Thoracic aorta (tissue), 2 donors: ENCODE data around the gene SNRK. TPM values are rescaled to one million over a fixed set of nuclear protein-coding genes. Genes with fewer than 3 reads are reported as not detected.

Experiments
- ATAC-seq: fragments of 150-250 bp; one replicate; pipeline ENCODE4 v1.8.0; 2017; ENCODE audit warnings: low read depth; ENCODE audit not compliant: insufficient number of reproducible peaks, low FRiP score
- DNase-seq: peaks from one replicate; pipeline ENCODE4 v3.0.0-alpha.2; 2020; ENCODE audit warnings: low spot score
- H3K27ac ChIP-seq, 2 donors: fragments of 200-600 bp; sonication (generic); 1 replicate in 1 of 2; 2 replicates in 1 of 2; pipeline ENCODE4 v1.5.1; 2016; ENCODE audit warnings: mild to moderate bottlenecking in 2 of 2, moderate library complexity in 2 of 2
- H3K27me3 ChIP-seq: fragments of 200-600 bp; sonication (generic); replicated peaks from 2 replicates; pipeline ENCODE4 v1.6.0; 2016; ENCODE audit warnings: mild to moderate bottlenecking; ENCODE audit not compliant: insufficient read depth
- H3K36me3 ChIP-seq: fragments of 200-600 bp; sonication (generic); one replicate; pipeline ENCODE4 v1.5.1; 2016
- H3K4me1 ChIP-seq, 2 donors: fragments of 200-600 bp; sonication (generic); 1 replicate in 1 of 2; 2 replicates in 1 of 2; pipeline versions ENCODE4 v1.5.1 to v1.6.0; 2016; ENCODE audit warnings: low read depth in 2 of 2, mild to moderate bottlenecking in 1 of 2; ENCODE audit not compliant: control insufficient read depth in 1 of 2
- H3K4me3 ChIP-seq: fragments of 200-600 bp; sonication (generic); 2 replicates; pipeline ENCODE4 v1.5.1; 2016; ENCODE audit warnings: mild to moderate bottlenecking
- H3K9me3 ChIP-seq: fragments of 200-600 bp; sonication (generic); 2 replicates; pipeline ENCODE4 v1.5.1; 2016
- total RNA-seq, 2 donors: library from RNA; depleted of rRNA; stranded (reverse); fragments of >200 nt; gene quantifications; one replicate each; pipeline versions ENCODE4 v1.1.0 to v1.2.3, GENCODE V29; 2016
- TF ChIP-seq, protein P1 (sequence below): fragments of 200-600 bp; sonication (generic); IDR thresholded peaks from one replicate; pipeline ENCODE4 v1.5.1; 2019; ENCODE audit warnings: antibody characterized with exemption

Gene SNRK
- total RNA-seq, 2 donors from 2014 or later: 26.5 to 82.6 TPM

DNA sequence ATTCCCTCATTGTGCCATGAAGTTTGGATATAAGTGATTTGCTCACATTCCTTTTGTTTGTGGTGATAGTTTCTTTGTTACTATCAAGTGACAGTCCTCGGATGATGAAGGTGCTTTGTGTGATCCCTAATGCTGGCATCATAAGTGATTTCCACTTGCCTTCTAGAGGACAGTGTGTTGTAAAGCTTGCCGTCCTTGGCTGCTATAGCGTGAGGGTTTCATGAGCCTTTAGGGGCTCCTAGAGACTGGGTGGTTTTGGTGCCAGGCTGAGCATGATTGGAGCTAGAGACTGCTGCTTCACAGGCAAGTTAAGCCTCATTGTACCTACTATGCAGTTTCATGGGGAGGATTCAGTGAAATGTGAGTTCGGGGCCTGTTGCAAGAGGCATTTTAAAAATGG, 12.4 kb downstream of the SNRK start:
- H3K27me3 ChIP-seq: no peaks in the 10 kb centered on the region
- H3K27ac ChIP-seq: no peak overlapping the region
- peaks cover 10 to 24% of the 10 kb centered on the region in 2 donors for H3K4me1 ChIP-seq
- no peak for ATAC-seq
- no peaks in the 10 kb centered on the region for H3K9me3 ChIP-seq
- no peak overlapping the region for H3K4me3 ChIP-seq
- H3K36me3 ChIP-seq: peaks cover 5% of the 10 kb centered on the region
- no peak for DNase-seq
- TF ChIP-seq, protein P1, sequence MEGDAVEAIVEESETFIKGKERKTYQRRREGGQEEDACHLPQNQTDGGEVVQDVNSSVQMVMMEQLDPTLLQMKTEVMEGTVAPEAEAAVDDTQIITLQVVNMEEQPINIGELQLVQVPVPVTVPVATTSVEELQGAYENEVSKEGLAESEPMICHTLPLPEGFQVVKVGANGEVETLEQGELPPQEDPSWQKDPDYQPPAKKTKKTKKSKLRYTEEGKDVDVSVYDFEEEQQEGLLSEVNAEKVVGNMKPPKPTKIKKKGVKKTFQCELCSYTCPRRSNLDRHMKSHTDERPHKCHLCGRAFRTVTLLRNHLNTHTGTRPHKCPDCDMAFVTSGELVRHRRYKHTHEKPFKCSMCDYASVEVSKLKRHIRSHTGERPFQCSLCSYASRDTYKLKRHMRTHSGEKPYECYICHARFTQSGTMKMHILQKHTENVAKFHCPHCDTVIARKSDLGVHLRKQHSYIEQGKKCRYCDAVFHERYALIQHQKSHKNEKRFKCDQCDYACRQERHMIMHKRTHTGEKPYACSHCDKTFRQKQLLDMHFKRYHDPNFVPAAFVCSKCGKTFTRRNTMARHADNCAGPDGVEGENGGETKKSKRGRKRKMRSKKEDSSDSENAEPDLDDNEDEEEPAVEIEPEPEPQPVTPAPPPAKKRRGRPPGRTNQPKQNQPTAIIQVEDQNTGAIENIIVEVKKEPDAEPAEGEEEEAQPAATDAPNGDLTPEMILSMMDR: no peak

DNA sequence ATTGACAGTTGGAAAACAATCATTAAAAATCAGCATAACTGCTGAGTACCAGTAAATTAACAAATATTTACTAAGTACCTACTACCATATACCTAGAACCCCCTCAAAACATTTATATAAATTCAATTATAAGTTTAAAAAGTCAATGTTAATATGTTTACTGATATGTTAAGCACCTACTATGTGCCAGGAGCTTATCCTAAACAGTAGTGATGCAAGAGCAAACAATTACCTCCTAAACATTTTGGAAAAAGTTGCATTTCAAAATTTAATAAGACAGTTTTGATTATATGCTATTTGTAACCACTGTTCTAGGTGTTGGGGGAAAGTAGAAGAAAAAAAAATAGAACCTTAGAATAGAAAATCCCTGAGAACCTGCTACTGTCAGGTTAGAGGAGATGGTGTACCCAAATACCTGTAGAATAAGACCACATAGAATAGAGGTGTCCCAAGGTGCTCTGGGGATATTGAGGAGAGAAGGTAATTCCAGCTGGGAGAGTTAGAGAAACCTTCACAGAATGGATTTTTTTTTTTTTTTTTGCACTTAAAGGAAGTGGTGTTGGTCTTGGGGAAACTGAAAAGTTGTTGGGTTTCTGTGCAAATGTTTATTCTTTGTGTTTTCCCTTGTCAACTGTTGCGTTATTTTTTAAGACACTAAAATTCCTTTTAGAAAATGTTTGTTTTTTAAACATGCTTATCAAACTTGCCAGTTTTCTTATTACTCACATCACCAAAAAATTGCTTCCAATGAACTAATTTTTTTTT, 16.0 kb downstream of the SNRK start:
- peaks cover 6% of the 10 kb centered on the region for H3K36me3 ChIP-seq
- ATAC-seq: no peak
- no peak overlapping the region for H3K27ac ChIP-seq
- TF ChIP-seq, protein P1: no peak
- H3K27me3 ChIP-seq: no peaks in the 10 kb centered on the region
- no peaks in the 10 kb centered on the region for H3K4me1 ChIP-seq
- H3K4me3 ChIP-seq: no peak overlapping the region
- no peak for DNase-seq
- H3K9me3 ChIP-seq: no peaks in the 10 kb centered on the region

DNA sequence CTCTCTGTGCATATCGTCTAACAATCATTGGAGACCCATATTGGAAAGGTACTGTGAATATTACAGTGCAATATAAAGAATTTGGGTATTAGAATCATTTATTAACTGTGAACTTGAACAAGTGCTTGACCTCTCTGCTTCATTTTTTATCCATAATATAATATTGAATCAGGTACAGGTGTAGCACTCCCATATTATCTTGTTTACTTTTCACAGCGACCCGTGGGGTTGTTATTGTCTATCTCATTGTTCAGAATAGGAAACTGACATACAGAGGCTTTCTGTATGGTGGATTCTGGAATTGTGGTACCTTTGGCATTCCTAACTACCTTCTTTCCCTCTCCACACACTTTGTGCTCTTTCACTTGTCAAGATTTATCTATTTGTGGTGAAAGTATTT, 17.8 kb downstream of the SNRK start:
- TF ChIP-seq, protein P1: no peak
- no peak overlapping the region for H3K27ac ChIP-seq
- H3K4me3 ChIP-seq: no peak overlapping the region
- H3K27me3 ChIP-seq: no peaks in the 10 kb centered on the region
- no peaks in the 10 kb centered on the region for H3K9me3 ChIP-seq
- no peaks in the 10 kb centered on the region for H3K4me1 ChIP-seq
- DNase-seq (no peak), ATAC-seq (no peak)
- peaks cover 6% of the 10 kb centered on the region for H3K36me3 ChIP-seq

DNA sequence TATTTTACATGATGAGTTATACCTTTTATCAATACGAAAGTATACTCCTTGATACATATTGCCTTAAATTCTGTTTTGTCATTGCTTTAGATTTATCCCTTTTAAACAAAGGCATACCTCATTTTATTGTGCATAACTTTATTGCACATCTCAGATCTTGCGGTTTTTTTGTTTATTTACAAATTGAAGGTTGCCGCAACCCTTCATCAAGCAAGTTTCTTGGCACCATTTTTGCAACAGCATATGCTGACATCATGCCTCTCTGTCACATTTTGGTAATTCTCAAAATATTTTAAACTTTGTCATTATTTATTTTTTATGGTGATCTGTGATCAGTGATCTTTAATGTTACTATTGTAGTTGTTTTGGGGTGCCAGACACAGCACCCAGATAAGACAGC, 20.9 kb downstream of the SNRK start:
- ATAC-seq (no peak), DNase-seq (no peak)
- Histone ChIP-seq H3K4me1 (no peaks in the 10 kb centered on the region), H3K4me3 (no peak overlapping the region), H3K27me3 (no peaks in the 10 kb centered on the region), H3K36me3 (peaks cover 6% of the 10 kb centered on the region), H3K27ac (no peak overlapping the region), H3K9me3 (no peaks in the 10 kb centered on the region)
- TF ChIP-seq, protein P1: no peak

GRCh38 chr3:43307649-43308048, 21.3 kb downstream of the SNRK start:
- TF ChIP-seq, protein P1: no peak
- Histone ChIP-seq H3K4me1 (no peaks in the 10 kb centered on the region), H3K27me3 (no peaks in the 10 kb centered on the region), H3K27ac (no peak overlapping the region), H3K9me3 (no peaks in the 10 kb centered on the region), H3K36me3 (peaks cover 6% of the 10 kb centered on the region), H3K4me3 (no peak overlapping the region)
- ATAC-seq: no peak
- no peak for DNase-seq
